GM21390 (cell line): ENCODE data around the gene DGUOK.
A peak's percentile ranks its signal among the peaks of the same experiment; 100 is the strongest.

Source experiments
- ATAC-seq: cut with Tn5 transposase; IDR thresholded peaks from one replicate; pipeline ENCODE4 v1.9.1; 2021; ENCODE audit not compliant: unreplicated experiment

DGUOK gene

GRCh38 chr2:73946215-73946614 lies 19.5 kb downstream of the DGUOK start:
- no peak for ATAC-seq

DNA sequence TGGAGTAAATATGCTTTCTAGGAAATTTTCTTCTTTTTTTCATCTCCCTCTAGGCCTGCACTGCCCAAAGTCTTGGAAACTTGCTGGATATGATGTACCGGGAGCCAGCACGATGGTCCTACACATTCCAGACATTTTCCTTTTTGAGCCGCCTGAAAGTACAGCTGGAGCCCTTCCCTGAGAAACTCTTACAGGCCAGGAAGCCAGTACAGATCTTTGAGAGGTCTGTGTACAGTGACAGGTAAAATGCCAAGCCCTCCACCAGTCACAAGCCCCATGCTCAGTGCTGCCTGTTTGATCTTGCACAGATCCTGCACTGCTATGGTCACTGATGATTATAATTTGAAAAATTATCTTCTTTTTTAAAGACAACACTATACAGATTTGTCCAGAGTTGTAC lies 20.0 kb downstream of the DGUOK start:
- ATAC-seq = no peak

DNA sequence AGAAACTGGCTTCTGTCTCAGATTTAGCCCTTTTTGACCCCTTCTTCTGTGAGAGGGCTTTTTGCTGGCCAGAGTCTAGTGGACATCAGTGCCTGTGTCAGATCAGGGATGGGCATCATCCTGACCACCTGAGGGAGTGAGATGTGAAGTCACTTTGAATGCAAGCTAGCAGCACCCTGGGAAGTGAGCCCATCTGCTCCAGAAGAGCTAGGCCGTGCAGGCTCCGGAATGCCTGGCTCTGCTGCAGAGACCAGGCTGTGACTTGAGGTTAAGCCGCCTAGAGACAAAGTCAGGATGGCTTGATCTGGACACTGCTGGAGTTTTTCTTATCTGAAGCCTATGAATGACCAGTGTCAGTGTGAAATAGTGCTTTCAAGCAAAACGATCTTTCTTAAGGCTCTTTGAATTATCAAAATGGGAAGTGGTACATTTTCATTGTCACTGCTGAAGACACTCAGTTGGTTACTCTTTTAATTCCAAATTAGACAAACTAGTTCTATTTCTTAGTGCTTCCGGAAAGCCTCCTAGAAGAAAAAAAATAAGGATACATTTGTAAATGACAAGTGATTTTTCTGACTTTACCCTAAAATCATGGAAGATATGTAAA lies 20.8 kb downstream of the DGUOK start:
- ATAC-seq = no peak

GRCh38 chr2:73949802-73950201 lies 23.1 kb downstream of the DGUOK start:
- ATAC-seq = no peak

DNA sequence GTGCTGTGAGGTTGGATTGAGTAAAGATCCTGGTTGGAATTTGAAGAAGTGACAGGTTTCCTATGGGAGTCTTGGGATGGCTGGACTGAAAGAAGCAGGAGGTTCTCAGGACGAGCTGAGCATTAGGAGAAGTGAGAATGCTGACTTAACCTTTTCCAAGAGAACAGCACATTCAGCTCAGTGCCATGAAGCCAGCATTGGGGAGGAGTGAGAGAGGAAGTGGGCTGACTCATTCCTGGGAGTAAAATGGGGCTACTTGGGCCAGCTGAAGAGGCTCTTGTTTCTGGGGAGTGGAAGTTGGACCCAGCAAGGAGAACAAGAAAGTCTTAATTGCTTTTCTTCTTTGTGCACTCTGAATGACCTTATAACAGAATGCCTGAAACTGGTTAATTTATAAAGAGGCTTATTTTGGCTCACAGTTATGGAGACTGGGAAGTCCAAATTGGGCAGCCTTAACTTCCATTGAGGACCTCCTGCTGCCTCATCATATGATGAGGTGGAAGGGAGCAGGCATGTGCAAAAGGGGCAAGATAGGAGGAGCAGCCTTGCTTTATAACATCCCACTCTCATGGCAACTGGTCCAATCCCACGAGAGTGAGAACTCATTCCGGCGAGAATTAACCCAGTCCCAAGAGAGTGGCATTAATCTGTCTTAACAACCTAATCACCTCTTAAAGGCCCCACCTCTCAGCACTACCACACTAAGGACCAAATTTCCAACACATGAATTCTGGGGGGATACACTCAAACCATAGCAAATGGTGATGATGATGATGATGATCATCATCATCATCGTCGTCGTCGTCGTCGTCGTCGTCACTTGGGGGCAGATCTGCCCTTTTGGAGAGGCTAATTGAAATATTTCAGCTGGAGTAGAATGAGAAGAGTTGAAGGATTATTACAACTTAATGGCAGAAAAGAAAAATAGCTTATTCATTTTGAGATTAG lies 26.1 kb downstream of the DGUOK start:
- no peak for ATAC-seq

GRCh38 chr2:73956218-73956865 lies 29.7 kb downstream of the DGUOK start:
- no peak for ATAC-seq

- no peak for ATAC-seq
Measured at GRCh38 chr2:73961274-73961673, 34.6 kb downstream of the DGUOK start.

- ATAC-seq = no peak
Measured at GRCh38 chr2:73961823-73962615, 35.3 kb downstream of the DGUOK start.

- ATAC-seq = no peak
Measured at GRCh38 chr2:73962798-73963197, 36.1 kb downstream of the DGUOK start.

DNA sequence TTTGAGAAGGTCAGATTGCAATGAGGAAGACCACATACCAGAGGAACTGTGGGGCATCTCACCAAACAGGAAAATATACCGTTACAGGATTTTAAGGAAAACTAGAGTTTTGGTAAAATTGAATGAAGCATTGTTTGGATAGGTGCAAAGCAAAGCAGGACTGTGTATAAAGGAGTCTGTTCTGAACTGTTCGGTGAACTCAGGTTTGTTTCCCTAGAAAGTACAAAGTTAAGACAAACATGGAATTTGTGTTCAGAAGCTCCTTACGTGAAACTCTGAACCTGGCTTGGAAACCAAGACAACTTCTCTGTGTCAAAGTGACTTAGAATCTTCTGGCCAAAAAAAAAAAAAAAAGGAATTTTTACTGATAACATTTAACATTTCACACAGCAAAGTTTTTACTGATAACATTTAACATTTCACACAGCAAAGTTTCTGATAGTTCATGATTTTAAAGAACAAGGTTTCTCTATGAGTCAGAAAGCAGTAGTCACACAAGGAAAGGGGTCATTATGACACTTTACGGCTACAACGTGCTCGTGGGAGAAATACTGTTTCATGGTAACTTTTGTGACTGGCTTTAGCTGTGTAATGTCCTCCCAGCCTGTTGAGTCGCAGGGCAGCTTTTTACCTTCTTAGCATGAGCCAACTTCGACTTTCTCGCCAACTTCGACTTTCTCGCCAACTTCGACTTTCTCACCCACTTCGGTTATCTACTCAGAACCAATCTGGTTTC lies 36.9 kb downstream of the DGUOK start:
- peak; percentile 70 for ATAC-seq

- no peak for ATAC-seq
Measured at GRCh38 chr2:73964223-73964622, 37.5 kb downstream of the DGUOK start.

DNA sequence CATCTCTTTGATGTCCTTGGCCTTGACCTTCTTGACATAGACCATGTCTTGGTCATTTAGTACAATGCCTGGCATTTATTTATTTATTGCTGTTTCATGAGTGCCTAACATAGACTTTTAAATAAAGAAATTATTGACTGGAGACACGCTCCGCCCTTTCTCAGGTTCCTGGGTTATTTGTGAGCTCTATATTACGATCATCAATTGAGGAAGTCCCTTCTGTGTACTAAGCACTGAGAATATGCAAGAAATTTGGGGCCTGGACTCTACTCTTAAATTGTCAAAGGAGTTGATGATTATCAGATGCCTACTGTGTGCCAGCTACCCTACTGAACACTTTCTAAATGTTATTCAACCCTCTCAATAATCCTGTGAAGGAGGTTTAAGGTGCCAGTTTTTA lies 38.4 kb downstream of the DGUOK start:
- no peak for ATAC-seq

DNA sequence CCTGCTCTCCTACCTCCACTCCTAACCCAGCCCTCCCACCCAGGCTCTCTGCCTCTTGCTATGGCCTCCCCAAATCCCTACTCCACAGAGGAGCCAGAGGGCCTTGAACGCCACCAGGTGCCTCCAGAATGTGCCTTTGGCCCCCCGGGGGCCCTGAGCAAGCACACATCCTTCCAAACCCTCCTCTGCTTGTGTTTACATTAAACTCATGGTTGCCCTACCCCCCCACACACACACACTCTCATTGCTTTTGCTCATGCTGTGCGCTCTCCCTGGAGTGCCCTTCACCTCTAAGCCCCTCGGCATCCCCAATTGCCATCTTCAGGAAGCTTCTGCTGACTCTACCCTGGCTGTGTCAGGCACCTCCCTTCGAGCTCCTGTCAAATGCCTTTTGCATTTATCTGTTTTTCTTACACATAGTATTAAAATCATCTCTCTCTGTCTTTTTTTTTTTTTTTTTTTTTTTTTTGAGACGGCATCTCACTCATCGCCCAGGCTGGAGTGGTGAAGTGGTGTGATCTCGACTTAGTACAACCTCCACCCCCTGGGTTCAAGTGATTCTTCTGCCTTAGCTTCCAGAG lies 41.8 kb downstream of the DGUOK start:
- ATAC-seq = no peak

- no peak for ATAC-seq
Measured at GRCh38 chr2:73969356-73969755, 42.7 kb downstream of the DGUOK start.

GRCh38 chr2:73970141-73970803 lies 43.6 kb downstream of the DGUOK start:
- no peak for ATAC-seq

GRCh38 chr2:73970850-73971471 lies 44.3 kb downstream of the DGUOK start:
- peak; percentile 66 for ATAC-seq

DNA sequence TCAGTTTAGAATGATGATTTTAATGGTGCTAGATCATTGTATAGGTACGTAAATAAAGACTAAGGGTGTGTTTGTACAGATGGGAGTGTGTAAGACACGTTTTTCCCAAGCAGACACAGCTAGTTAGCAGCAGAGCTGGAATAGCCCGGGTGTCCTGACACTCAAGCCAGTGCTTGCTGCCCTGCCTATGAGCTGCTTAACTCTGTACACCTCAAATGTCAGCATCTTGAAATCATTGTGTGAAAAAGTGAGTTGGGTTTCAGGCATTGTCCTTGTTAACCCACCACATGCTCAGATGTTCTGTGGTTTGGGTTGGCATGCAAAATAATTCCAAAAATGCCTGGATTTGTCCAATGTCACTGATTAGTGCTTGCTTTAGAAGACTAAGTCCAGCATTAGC lies 45.0 kb downstream of the DGUOK start:
- no peak for ATAC-seq

GRCh38 chr2:73972846-73973245 lies 46.2 kb downstream of the DGUOK start:
- ATAC-seq = peak; percentile 38

- ATAC-seq = no peak
Measured at GRCh38 chr2:73975731-73976130, 49.1 kb downstream of the DGUOK start.
